Ecto neural progenitor cell (in vitro differentiated cells): ENCODE data around the gene LYRM7.
"Not testable (repeated sequence)": the region's sequence is repeated elsewhere in the genome, so short reads cannot be mapped to it uniquely, and the experiment has no call there.

Source experiments
- DNase-seq: peaks from one replicate; pipeline ENCODE4 v3.0.0-alpha.2; 2018; ENCODE audit warnings: low spot score

The LYRM7 gene

DNA sequence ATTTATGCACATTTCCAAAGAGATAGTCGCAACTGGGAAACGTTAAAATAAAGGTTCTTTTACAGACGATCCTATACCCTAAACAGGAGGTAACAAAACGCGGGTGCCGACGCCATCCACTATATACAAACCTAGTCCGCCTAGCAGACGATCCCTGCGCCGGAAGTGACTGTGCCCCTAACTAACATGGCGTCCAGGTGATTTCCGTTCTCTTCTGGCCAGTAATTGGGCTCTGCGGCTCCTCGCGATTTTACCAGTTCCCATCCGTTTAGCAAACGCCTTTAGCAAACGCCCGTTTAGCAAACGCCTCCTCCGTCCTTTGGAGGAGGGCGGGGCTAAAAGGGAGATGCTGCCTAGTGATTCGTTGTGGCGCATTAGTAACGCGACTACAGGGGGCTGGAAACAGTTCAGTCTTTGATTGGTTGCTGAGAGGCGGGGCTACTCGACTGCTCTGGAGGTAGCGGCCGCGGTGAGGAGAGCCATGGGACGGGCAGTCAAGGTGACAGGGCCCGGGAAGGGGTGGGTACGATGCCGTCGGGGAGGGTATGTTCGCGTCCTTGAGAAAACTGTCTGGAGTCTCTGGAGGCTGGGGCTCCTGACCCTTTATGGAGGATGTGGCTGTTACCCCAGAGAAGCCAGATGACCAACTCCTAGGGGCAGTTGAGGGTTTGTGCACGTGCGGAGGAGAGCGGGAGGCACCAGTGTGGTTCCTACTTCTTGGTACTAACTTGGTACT is at the start of gene LYRM7:
Gene LYRM7 (plus strand): TSS at position 405 of the 736 bp plus-strand sequence. CDS start 77 bp downstream, at position 482.
- peak; percentile 94 for DNase-seq

DNA sequence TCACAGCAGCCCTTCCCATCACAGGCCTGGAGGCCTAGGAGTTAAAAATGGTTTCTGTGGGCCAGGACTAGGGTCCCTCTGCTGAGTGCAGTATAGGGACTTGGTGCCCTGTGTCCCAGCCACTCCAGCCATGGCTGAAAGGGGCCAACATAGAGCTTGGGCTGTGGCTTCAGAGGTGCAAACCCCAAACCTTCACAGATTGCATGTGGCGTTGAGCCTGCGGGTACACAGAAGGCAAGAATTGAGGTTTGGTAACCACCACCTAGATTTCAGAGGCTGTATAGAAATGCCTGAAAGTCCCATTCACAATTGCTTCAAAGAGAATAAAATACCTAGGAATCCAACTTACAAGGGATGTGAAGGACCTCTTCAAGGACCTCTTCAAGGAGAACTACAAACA is 43.5 kb upstream of the LYRM7 start:
- DNase-seq, result not testable (repeated sequence)

DNA sequence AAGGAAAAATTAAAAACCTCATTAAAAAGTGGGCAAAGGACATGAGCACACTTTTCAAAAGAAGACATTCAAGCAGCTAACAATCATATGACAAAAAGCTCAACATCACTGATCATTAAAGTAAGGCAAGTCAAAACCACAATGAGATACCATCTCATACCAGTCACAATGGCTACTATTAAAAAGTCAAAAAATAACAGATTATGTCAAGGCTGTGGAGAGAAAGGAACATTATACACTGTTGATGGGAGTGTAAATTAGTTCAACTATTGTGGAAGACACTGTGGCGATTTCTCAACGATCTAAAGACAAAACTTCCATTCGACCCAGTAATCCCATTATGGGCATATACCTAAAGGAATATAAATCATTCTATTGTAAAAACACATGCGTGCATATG is 41.4 kb upstream of the LYRM7 start:
- DNase-seq, result no peak

DNA sequence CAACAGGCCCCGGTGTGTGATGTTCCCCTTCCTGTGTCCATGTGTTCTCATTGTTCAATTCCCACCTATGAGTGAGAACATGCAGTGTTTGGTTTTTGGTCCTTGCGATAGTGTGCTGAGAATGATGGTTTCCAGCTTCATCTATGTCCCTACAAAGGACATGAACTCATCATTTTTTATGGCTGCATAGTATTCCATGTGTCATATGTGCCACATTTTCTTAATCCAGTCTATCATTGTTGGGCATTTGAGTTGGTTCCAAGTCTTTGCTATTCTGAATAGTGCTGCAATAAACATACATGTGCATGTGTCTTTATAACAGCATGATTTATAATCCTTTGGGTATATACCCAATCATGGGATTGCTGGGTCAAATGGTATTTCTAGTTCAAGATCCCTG is 37.7 kb upstream of the LYRM7 start:
- not testable (repeated sequence) for DNase-seq

DNA sequence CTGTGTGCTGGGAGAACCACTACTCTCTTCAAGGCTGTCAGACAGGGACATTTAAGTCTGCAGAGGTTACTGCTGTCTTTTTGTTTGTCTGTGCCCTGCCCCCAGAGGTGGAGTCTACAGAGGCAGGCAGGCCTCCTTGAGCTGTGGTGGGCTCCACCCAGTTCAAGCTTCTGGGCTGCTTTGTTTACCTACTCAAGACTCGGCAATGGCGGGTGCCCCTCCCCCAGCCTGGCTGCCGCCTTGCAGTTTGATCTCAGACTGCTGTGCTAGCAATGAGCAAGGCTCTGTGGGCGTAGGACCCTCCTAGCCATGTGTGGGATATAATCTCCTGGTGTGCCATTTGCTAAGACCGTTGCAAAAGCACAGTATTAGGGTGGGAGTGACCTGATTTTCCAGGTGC is 32.3 kb upstream of the LYRM7 start:
- not testable (repeated sequence) for DNase-seq

DNA sequence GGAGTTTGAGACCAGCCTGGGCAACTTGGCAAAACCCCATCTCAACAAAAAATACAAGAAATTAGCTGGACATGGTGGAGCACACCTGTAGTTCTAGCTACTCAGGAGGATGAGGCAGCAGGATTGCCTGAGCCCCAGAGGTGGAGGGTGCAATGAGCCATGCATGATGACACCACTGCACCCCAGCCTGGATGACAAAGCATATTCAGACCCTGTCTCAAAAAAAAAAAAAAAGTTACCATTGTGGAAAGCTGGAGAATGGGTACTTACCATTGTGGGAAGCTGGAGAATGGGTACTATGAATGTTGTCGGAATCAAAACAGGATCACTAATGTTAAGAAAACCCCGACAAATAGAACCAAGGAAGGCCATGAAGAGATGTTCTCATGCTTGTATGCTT is 31.4 kb upstream of the LYRM7 start:
- no peak for DNase-seq

DNA sequence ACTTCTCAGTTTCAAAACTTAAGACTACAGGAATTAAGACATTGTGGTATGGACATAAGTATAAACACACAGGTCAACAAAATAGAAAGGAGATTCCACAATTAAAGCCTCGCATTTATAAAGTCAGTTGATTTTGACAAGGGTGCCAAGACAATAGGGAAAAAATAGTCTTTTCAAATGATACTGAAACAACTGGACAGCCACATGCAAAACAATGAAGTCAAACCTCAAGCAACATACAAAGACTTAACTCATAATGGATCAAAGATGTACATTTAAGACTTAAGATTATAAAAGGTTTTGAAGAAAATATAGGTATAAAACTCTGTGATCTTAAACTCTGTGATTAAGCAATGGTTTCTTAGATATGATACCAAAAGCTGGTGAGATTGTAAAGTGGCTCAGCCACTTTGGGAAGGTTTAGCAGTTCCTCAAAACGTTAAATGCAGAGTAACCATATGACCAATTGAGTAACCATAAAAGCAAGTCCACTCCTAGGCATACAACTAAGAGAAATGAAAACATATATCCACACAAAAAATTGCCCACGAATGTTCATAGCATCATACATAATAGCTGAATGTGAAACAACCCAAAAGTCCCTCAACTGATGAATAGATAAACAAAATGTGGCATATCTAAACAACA is 27.6 kb upstream of the LYRM7 start:
- DNase-seq, result no peak

DNA sequence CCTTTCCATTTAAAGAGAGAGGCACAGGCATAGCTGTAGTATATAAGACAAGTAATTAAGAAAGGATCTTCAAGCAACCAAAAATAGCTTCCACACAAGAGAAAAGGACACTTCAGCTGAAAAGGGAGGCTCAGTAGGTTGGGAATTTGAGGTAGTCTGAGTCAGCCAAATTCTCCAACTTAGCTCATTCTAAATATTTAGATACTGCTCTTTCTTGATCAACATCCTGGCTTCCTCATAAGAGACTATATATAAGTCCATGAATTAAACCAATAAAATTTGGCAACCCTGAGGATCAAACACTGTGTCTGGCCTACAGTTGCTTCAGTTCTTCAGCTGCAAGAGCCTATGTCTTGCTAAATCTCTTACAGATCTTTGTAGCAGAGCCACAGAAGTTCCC is 23.5 kb upstream of the LYRM7 start:
- DNase-seq, result no peak

DNA sequence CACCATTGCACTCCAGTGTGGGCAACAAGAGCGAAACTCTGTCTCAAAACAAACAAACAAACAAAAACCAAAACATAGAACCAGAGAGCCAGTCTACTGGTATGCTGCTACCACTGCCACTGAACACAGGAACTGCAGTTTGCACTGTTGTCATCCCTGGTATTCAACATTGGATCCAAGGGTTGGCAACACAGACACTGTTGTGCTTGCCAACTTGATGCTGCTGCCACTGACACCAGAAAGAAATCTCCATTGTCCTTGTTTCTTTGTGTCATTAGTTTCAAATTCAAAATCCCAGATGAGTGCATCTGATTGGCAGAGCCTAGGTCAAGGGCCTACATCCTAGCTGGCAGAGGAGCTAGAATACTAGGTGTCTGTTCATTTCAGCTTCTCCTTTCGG is 21.9 kb upstream of the LYRM7 start:
- DNase-seq, result no peak

DNA sequence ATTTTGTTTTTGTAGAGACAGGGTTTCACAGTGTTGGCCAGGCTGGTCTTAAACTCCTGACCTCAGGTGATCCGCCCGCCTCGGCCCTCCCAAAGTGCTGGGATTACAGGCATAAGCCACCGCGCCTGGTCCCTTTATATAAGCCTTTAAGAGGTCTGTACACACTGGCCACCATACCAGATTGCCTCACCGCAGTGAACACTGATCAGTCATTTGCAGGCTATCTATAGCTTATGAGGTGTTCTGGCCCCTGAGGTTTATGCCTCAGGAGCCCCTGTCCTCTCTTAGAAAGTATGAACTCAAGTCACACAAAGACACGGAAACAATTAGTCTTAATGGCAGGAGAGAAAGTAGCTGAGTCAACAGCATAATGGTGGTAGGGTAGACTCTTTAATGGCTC is 20.3 kb upstream of the LYRM7 start:
- no peak for DNase-seq

DNA sequence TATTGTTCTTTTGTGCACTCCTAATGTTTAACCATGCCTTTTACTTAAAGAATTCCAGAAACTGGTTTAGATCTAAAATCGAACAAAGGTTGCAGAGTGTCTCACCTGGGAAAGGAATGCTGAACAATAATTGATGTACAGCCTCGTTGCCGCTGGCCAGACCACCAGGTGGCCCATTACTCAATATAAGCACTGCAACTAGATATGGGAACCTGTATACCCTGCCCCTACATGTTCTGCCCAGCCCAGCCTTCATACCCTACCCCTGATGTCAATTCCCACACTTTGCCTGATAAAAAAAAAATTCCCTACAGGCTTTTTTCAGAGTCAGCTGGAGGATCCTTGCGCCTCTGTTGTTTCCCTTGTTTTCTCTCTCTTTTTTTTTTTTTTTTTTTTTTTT is 19.5 kb upstream of the LYRM7 start:
- no peak for DNase-seq

DNA sequence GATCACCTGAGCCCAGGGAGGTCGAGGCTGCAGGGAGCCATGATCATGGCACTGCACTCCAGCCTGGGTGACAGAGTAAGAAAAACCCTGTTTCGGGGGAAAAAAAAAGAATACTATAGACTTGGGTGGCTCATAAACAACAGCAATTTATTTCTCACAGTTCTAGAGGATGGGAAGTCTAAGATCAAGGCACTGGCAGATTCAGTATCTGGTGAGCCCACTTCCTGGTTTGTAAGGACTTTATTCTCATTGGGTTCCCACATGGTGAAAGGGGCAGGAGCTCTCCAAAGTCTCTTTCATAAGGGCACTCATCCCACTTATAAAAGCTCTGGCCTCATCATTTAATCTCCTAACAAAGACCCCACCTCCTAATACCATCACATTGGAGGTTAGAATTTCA is 14.4 kb upstream of the LYRM7 start:
- DNase-seq, result no peak

DNA sequence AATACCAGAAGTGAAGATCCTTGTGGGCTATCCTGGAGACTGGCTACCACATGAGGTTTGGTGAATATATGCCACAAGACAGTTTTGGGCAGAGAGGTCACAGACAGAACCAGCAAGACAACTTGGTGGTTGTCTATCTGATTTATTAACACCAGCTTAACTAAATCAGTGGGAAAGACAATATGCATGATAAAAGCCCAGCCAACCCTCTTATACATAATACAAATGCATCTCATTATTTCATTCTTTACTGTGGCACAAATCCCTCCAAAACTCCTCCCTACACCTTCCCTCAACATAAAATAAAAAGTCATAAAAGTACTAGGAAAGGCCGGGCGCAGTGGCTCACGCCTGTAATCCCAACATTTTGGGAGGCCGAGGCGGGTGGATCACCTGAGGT is 13.8 kb upstream of the LYRM7 start:
- DNase-seq, result no peak

DNA sequence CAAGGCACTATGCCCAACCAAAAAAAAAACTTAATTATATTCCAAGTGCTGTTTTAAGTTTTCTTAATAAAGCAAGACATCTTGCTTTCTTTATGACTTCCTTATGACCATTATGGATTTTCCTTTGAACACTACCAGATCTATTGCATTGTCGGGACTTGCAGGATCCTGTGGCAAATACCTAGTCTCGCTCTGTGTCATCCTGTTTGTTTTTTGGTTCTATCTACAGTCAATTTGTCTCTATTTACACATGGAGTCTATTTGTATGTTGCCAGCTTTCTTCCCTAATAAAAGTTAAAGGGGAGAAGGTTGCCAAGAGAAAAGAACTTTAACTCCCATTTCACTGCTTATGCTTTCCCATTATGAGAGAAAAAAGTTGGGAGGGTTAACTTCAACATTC is 10.6 kb upstream of the LYRM7 start:
- DNase-seq, result no peak

DNA sequence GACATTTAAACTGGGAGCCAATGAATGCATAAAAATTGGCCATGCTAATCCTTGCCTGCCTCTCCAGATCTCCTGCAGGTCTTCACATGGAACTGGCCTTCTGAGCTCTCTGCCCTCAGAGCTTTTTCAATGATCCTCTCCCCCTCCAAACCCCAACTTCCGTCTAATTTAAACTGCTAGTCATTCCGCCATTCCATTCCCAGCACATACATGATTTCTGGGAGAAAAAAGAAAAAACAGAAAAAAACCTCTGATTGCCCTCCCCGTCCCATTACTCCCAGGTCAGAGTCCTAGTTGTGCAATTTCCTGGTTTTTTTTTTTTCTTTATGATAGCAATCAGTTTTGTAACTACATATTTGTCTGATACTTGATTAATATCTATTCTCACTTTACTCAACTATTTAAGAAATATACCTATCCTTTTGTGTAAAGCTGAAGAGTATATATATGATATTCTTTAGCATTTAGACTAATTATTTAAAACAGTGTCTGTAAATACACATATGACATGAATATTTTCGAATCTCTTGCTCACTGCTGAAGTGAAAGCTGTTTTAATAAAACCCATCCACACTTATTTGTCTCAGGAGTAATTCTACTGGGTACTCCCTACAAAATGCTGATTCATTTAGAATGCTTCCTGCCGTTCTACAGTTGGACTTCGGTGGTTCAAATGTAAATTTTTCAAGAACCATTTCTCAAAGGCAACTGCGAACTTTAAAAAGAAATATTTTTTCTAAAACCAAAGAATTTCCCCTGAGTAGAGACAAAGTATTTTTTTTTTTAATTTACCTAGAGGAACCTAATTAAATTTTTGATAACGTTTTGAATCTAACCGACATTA is 7.2 kb upstream of the LYRM7 start:
- no peak for DNase-seq

DNA sequence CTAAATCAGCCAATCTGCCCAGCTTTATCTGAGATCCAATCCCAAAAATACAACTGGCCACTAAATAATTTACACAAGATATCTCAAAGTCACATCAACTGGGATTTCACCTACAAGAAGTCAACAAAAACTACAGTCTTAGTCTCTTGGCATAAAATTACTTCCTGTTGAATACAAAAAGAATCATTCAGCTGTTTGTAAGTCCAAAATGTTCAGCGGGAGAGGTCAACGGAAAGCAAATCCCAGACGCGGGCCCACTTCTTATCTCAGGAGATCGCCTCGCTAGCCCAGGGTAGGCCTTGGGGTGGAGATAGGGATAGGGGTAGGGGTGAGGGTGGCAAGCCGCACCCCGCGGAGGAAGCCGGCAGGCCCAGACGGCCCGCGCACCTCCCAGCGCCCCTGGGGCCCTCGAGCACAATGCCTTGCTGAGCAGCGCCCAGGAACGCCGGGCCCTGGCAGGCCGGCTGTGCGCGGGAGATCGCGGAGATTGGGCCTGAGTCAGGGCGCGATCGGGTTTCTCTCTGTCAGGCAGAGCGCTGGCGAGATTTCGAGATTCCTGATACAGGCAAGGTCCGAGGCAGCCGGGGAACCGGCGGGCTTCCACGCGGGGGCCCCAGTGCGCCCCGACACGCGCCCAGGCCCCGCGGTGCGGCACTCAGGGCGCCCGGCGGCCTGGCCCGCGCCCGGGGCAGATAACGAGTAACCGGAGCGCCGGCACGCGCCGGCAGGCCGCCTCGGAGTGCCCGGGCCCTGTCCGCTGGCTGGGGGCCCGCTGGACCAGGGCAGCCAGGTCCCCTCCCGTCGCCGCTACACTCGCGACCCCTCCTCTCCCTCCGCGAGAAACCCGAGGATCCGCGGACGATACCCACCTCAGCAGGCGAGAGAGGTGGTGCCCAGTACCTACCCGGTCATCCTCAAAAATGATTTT is 6.3 kb upstream of the LYRM7 start:
- DNase-seq, result peak; percentile 81

DNA sequence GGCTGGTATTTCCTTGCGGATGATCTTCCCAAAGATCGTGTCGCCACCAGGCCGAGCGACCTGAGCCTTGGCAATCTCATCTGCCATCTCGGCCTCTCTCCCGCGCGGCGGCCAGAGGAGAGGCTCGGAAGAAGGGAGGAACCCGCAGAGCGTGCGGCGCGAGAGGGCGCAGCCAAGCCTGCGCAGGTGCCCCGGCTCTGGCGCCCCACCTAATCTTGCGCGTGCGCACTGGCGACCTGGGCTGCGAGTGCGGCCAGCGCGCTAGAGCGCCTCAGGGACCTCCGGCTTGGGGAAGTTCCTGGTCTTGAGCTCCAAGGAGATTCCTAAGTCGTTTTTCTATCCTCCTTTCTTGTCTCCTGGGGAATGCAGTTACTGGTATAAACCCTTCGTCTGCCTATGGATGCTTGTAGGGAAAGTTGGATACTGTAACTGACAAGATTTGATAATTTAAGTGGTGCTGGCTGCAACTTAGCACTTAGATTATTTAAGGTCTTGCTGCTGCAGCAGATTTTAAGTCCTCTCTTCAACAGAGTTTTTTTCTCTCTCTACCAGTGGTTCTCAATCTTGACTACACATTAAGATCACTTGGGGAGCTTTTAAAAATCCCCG is 5.5 kb upstream of the LYRM7 start, which contains the start of gene HINT1:
Gene HINT1 (minus strand): TSS at position 138 of the 609 bp plus-strand sequence. CDS start 51 bp downstream, at position 87.
- peak; percentile 96 for DNase-seq

DNA sequence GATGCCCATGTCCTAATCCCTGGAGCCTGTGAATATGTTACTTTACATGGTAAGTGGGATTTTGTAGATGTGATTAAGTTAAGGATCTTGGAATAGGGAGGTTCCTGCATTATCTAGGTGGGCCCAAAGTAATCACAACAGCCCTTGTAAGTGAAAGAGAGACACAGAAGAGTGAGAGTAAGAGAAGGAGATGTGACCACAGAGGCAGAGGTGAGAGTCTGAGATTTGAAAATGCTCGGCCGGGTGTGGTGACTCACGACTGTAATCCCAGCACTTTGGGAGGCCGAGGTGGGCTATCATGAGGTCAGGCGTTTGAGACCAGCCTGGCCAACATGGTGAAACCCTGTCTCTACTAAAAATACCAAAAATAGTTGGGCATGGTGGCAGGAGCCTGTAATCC is 3.1 kb upstream of the LYRM7 start:
- no peak for DNase-seq

DNA sequence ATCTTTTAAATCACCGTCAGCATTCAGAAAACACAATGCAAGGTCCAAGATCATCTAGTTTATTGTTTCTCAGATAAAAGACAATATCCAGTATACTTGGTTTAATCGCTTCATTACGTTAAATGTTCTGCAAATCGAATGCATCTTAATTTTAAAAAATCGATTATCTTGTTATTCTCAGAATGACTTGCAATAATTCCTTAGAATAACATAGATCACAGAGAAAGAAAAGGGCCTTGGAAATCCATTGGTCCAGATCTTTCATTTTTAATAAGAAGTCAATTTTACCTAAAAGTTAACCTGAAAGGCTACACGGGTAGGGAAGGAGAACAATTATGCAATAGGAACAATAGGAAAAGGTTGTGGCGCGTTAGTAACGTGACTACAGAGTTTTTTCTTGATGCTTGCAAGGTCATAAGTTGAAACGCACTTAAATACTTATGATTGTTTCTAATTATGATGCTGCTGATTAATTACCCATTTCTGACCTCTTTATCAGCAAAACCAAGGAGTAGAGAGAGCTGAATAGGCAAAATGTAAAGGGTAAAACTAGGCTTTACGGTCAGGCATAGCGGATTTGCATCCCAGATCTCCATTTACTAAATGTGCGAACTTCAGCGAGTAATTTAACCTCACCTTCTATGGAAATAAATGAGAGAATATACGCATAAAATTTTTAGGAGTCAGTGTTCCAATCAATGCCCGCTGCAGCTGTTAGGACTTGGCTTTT is 769 bp upstream of the LYRM7 start:
- DNase-seq, result no peak

DNA sequence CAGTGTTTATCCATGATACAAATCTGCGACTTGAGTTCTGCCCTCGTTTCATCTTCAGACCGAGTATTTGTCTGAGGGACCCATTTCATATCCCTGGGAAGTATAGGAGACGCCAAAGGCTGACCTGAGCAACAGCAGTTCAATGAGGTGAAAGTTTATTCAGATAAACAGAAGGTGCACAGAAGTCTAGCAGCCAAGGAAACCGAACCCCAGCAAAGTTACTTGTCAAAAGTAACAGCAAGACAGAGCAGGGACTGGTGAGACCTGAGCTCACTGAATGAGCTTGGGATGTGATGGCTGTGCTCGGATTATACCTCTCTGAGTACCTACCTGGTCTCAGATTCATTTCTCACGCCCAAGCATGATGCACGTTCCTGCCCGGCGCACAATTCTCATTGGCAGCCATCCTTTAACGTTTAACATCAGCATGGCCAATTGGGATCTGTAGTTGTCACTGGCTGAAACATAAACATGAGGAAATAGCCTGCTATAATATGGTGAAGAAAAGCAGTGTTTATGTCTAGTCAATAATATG is 599 bp downstream of the LYRM7 start:
- no peak for DNase-seq
